ENCODE results near the gene SH2D4B. TPM values are rescaled to one million over a fixed set of nuclear protein-coding genes. Genes with fewer than 3 reads are reported as not detected.

The SH2D4B gene
- total RNA-seq, 3 donors from 2014 or later, result 0.15 to 0.16 TPM; not detected in 1

DNA sequence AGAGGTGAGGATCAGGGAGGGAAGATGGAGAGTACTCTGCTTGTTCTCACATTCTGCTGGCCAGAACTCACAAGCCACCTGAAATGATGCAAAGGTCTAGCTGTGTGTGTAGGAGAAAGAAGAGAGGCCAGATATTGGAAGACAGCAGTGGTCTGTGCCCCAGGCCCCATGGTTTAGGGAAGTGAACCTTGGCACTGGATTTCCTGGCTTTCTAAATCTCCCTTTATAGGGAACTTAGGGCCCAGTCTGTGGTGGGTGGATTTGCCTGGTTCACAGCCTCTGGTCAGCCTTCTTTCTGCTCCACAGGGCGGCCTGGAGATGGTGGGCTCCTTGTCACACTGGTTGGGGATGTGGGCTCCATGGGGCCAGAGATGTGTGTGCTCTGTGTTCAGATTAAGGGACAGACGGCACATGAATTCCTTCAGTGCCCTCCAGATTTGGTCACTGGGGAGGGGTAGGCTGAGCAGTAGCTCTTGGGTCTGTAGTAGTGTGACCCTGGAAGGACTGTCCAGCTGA lies 9.5 kb upstream of the SH2D4B start:
- DNase-seq (ENCODE audit: low spot score in 2 of 2), result no peak
- no peaks in the 10 kb centered on the region for H3K9me3 ChIP-seq
- H3K4me3 ChIP-seq, result no peak overlapping the region
- H3K27ac ChIP-seq, result no peak overlapping the region
- intact Hi-C loops (cut with DNase I; ENCODE audit: low total_unique reads), result no loop called here
- no peaks in the 10 kb centered on the region for H3K27me3 ChIP-seq
- H3K36me3 ChIP-seq, result no peaks in the 10 kb centered on the region
- no peaks in the 10 kb centered on the region for H3K4me1 ChIP-seq
- TF ChIP-seq POLR2AphosphoS5 (IDR thresholded peaks at IDR 0.05), result no peak
- TF ChIP-seq POLR2A (IDR thresholded peaks at IDR 0.05), result no peak
- TF ChIP-seq, protein P1, sequence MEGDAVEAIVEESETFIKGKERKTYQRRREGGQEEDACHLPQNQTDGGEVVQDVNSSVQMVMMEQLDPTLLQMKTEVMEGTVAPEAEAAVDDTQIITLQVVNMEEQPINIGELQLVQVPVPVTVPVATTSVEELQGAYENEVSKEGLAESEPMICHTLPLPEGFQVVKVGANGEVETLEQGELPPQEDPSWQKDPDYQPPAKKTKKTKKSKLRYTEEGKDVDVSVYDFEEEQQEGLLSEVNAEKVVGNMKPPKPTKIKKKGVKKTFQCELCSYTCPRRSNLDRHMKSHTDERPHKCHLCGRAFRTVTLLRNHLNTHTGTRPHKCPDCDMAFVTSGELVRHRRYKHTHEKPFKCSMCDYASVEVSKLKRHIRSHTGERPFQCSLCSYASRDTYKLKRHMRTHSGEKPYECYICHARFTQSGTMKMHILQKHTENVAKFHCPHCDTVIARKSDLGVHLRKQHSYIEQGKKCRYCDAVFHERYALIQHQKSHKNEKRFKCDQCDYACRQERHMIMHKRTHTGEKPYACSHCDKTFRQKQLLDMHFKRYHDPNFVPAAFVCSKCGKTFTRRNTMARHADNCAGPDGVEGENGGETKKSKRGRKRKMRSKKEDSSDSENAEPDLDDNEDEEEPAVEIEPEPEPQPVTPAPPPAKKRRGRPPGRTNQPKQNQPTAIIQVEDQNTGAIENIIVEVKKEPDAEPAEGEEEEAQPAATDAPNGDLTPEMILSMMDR (IDR thresholded peaks at IDR 0.05), result no peak

GRCh38 chr10:80528901-80529300 lies 8.8 kb upstream of the SH2D4B start:
- peak overlapping the region in 1 of 2 donors; percentile 48 for H3K27ac ChIP-seq
- H3K4me3 ChIP-seq, result no peak overlapping the region
- H3K27me3 ChIP-seq, result no peaks in the 10 kb centered on the region
- no peak for DNase-seq (ENCODE audit: low spot score in 2 of 2)
- H3K4me1 ChIP-seq, result no peaks in the 10 kb centered on the region
- TF ChIP-seq, protein P1 (IDR thresholded peaks at IDR 0.05), result no peak
- no peak for TF ChIP-seq POLR2AphosphoS5 (IDR thresholded peaks at IDR 0.05)
- TF ChIP-seq POLR2A (IDR thresholded peaks at IDR 0.05), result no peak
- no peaks in the 10 kb centered on the region for H3K9me3 ChIP-seq
- intact Hi-C loops (cut with DNase I; ENCODE audit: low total_unique reads), result no loop called here
- no peaks in the 10 kb centered on the region for H3K36me3 ChIP-seq

GRCh38 chr10:80529604-80530003 lies 8.1 kb upstream of the SH2D4B start:
- no peak for DNase-seq (ENCODE audit: low spot score in 2 of 2)
- intact Hi-C loops (cut with DNase I; ENCODE audit: low total_unique reads), result no loop called here
- H3K27ac ChIP-seq, result peak overlapping the region in 1 of 2 donors; percentile 48

DNA sequence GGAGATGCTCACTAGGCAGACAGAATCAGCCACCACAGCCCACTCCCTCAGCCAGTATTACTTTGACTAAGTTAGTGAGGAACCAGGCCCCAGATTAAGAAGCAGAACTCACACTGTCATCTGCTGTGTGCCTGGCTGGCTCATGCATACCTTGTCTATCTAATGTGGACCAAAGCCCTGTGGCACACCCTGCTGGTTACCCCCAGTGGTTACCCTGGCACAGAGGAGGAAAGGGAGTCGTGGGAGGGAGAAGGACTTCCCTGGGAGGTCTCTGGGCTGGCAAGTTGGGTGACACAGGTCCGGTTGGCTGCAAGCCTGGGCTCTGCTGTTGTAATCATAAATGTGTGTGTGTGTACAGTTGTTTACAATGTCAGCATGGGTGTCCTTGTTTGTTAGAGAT lies 7.5 kb upstream of the SH2D4B start:
- Histone ChIP-seq H3K27me3 (no peaks in the 10 kb centered on the region), H3K27ac (peak overlapping the region in 1 of 2 donors; percentile 34), H3K4me3 (no peak overlapping the region), H3K36me3 (no peaks in the 10 kb centered on the region), H3K9me3 (no peaks in the 10 kb centered on the region), H3K4me1 (no peaks in the 10 kb centered on the region)
- intact Hi-C loops (cut with DNase I; ENCODE audit: low total_unique reads), result no loop called here
- no peak for DNase-seq (ENCODE audit: low spot score in 2 of 2)
- TF ChIP-seq, protein P1 (IDR thresholded peaks at IDR 0.05), result peak in 1 of 3 donors; percentile 35
- TF ChIP-seq POLR2AphosphoS5 (IDR thresholded peaks at IDR 0.05) (no peak), POLR2A (IDR thresholded peaks at IDR 0.05) (no peak)

More at GRCh38 chr10:80529604-80530003, 8.1 kb upstream of the SH2D4B start:
- Histone ChIP-seq H3K9me3 (no peaks in the 10 kb centered on the region), H3K27me3 (no peaks in the 10 kb centered on the region), H3K4me1 (no peaks in the 10 kb centered on the region), H3K4me3 (no peak overlapping the region), H3K36me3 (no peaks in the 10 kb centered on the region)
- no peak for TF ChIP-seq POLR2AphosphoS5 (IDR thresholded peaks at IDR 0.05)
- TF ChIP-seq POLR2A (IDR thresholded peaks at IDR 0.05), result no peak
- TF ChIP-seq, protein P1 (IDR thresholded peaks at IDR 0.05), result no peak

DNA sequence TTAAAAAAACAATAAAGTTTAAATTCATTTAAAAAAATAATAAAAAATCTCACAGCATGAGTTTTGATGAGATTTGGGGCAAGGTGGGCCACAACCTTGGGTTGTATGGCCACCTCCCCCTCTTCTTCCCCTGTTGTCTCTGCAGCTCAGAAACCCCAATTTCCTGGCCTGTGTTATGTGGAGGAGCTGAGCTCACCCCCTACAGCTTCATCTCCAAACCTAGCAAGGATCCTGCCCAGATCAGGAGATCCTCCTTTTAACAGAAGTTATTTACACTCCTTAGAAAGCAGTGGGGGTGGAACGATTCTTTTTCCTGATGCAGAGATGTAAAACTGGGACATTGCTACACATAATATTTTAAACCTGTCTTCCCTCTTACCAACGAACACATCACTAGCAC lies 6.9 kb upstream of the SH2D4B start:
- Histone ChIP-seq H3K4me3 (no peak overlapping the region), H3K27me3 (no peaks in the 10 kb centered on the region), H3K36me3 (no peaks in the 10 kb centered on the region), H3K27ac (no peak overlapping the region), H3K4me1 (no peaks in the 10 kb centered on the region), H3K9me3 (no peaks in the 10 kb centered on the region)
- TF ChIP-seq, protein P1 (IDR thresholded peaks at IDR 0.05), result no peak
- TF ChIP-seq POLR2AphosphoS5 (IDR thresholded peaks at IDR 0.05) (no peak), POLR2A (IDR thresholded peaks at IDR 0.05) (no peak)
- DNase-seq (ENCODE audit: low spot score in 2 of 2), result no peak
- intact Hi-C loops (cut with DNase I; ENCODE audit: low total_unique reads), result no loop called here

All from breast epithelium (tissue), 4 donors.